ENCODE results near the gene PBRM1. TPM values are rescaled to one million over a fixed set of nuclear protein-coding genes. Genes with fewer than 3 reads are reported as not detected.
"Not testable (repeated sequence)": the region's sequence is repeated elsewhere in the genome, so short reads cannot be mapped to it uniquely, and the experiment has no call there.

The PBRM1 gene
- total and polyA plus RNA-seq, 4 donors, result 6.9 to 73.8 (median 36.4) TPM

- 82 to 89% methylated on average over 3 of the region's 3 CpGs for WGBS, 2 donors
- no peaks in the 10 kb centered on the region for H3K9me3 ChIP-seq (ENCODE audit: control insufficient read depth, low read length)
- intact Hi-C loops (cut with DNase I), result loop anchor here in 1 of 2 donors (5.0 kb wide), 1 partner anchor 216 kb away; the partner anchor contains the start of gene STIMATE
- H3K27me3 ChIP-seq (ENCODE audit: control insufficient read depth in 1 of 2, insufficient read depth in 2 of 2, low read length in 1 of 2), result no peaks in the 10 kb centered on the region
- H3K4me1 ChIP-seq (ENCODE audit: control insufficient read depth in 1 of 2, insufficient read depth in 2 of 2, low read length in 2 of 2), result peaks cover 0 to 3% of the 10 kb centered on the region in 2 donors
- no peak for DNase-seq
- H3K27ac ChIP-seq (ENCODE audit: low read depth in 1 of 2, low read length in 2 of 2), result no peak overlapping the region
- H3K4me3 ChIP-seq (ENCODE audit: low read length in 2 of 2), result no peak overlapping the region
- peaks cover 2 to 5% of the 10 kb centered on the region in 2 donors for H3K36me3 ChIP-seq (ENCODE audit: control insufficient read depth in 1 of 2, insufficient read depth in 2 of 2, low read length in 1 of 2)
- ATAC-seq (ENCODE audit: low FRiP score), result no peak
Observed at GRCh38 chr3:52681596-52681995, 4.1 kb downstream of the PBRM1 start.

- 65 to 80% methylated on average over 1 of the region's 1 CpG for WGBS, 2 donors
- Histone ChIP-seq H3K27me3 (ENCODE audit: control insufficient read depth in 1 of 2, insufficient read depth in 2 of 2, low read length in 1 of 2) (no peaks in the 10 kb centered on the region), H3K4me1 (ENCODE audit: control insufficient read depth in 1 of 2, insufficient read depth in 2 of 2, low read length in 2 of 2) (peaks cover 0 to 3% of the 10 kb centered on the region in 2 donors), H3K4me3 (ENCODE audit: low read length in 2 of 2) (no peak overlapping the region), H3K36me3 (ENCODE audit: control insufficient read depth in 1 of 2, insufficient read depth in 2 of 2, low read length in 1 of 2) (peaks cover 2 to 5% of the 10 kb centered on the region in 2 donors), H3K27ac (ENCODE audit: low read depth in 1 of 2, low read length in 2 of 2) (no peak overlapping the region), H3K9me3 (ENCODE audit: control insufficient read depth, low read length) (no peaks in the 10 kb centered on the region)
- no peak for DNase-seq
- ATAC-seq (ENCODE audit: low FRiP score), result no peak
- intact Hi-C loops (cut with DNase I), result loop anchor here in 1 of 2 donors (5.0 kb wide), 1 partner anchor 217 kb away; the partner anchor contains the start of gene STIMATE
Observed at GRCh38 chr3:52679811-52680210, 5.9 kb downstream of the PBRM1 start.

GRCh38 chr3:52679199-52679538 lies 6.5 kb downstream of the PBRM1 start:
- peaks cover 2 to 5% of the 10 kb centered on the region in 2 donors for H3K36me3 ChIP-seq (ENCODE audit: control insufficient read depth in 1 of 2, insufficient read depth in 2 of 2, low read length in 1 of 2)
- DNase-seq (no peak), ATAC-seq (ENCODE audit: low FRiP score) (no peak)
- no peak overlapping the region for H3K27ac ChIP-seq (ENCODE audit: low read depth in 1 of 2, low read length in 2 of 2)
- 91 to 95% methylated on average over 3 of the region's 3 CpGs for WGBS, 2 donors
- intact Hi-C loops (cut with DNase I), result no loop called here
- peaks cover 0 to 3% of the 10 kb centered on the region in 2 donors for H3K4me1 ChIP-seq (ENCODE audit: control insufficient read depth in 1 of 2, insufficient read depth in 2 of 2, low read length in 2 of 2)
- H3K27me3 ChIP-seq (ENCODE audit: control insufficient read depth in 1 of 2, insufficient read depth in 2 of 2, low read length in 1 of 2), result no peaks in the 10 kb centered on the region
- no peaks in the 10 kb centered on the region for H3K9me3 ChIP-seq (ENCODE audit: control insufficient read depth, low read length)
- H3K4me3 ChIP-seq (ENCODE audit: low read length in 2 of 2), result no peak overlapping the region

DNA sequence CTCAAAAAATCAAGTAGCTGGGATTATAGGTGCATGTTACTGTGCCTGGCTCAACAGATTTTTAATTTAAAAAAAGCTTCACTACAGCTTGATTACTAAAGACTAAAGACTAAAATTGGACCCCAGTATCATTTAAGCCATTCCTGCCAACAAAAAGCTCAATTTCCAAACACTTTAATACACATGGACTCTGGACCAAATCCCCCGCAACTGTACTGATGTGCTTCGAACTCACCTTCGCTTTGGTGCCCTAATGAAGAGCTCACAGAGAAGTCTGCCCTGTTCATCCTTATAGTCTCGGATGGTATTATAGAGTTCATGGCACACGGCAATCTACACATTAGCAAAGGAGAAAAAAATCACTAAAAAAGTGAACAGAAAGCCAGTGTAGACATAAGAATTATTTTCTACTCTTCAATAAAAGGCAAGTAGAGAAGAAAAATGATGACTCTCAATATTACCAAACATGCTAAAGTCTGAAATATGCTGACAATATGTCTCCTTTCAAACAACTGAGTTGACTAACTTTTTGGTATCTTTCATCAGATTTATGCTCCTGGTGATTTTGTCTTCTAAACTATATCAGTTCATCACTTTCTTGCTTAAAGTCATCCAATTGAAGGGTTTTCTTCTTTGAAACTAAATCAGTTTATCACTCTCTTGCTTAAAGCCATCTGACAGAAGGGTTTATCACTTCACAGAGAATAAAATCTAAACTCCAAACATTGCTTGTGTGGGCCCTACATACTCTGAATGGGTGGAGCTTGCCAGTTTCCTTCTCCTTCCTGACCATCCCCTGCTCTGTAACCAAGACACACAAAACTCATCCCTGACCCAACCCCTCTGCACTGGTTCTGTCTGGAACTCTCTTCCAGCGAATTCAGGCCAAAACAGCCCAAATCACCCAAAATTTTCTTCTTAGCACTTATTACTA lies 7.2 kb downstream of the PBRM1 start:
- H3K36me3 ChIP-seq (ENCODE audit: control insufficient read depth in 1 of 2, insufficient read depth in 2 of 2, low read length in 1 of 2), result peaks cover 2 to 5% of the 10 kb centered on the region in 2 donors
- DNase-seq (no peak), ATAC-seq (ENCODE audit: low FRiP score) (no peak)
- WGBS, 2 donors, result 96% methylated on average over 6 of the region's 6 CpGs
- H3K4me1 ChIP-seq (ENCODE audit: control insufficient read depth in 1 of 2, insufficient read depth in 2 of 2, low read length in 2 of 2), result peaks cover 0 to 3% of the 10 kb centered on the region in 2 donors
- no peaks in the 10 kb centered on the region for H3K9me3 ChIP-seq (ENCODE audit: control insufficient read depth, low read length)
- intact Hi-C loops (cut with DNase I), result no loop called here
- no peaks in the 10 kb centered on the region for H3K27me3 ChIP-seq (ENCODE audit: control insufficient read depth in 1 of 2, insufficient read depth in 2 of 2, low read length in 1 of 2)
- H3K27ac ChIP-seq (ENCODE audit: low read depth in 1 of 2, low read length in 2 of 2), result no peak overlapping the region
- no peak overlapping the region for H3K4me3 ChIP-seq (ENCODE audit: low read length in 2 of 2)

DNA sequence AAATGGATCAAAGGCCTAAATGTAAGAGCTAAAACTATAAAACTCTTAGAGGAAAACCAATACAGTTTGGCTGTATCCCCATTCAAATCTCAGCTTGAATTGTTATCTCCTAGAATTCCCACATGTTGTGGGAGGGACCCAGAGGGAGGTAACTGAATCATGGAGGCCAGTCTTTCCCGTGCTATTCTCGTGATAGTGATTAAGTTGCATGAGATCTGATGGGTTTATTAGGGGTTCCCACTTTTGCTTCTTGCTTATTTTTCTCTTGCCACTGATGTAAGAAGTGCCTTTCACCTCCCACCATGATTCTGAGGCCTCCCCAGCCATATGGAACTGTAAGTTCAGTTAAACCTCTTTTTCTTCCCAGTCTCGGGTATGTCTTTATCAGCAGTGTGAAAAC lies 9.5 kb downstream of the PBRM1 start:
- H3K27me3 ChIP-seq (ENCODE audit: control insufficient read depth in 1 of 2, insufficient read depth in 2 of 2, low read length in 1 of 2); H3K27ac ChIP-seq (ENCODE audit: low read depth in 1 of 2, low read length in 2 of 2); DNase-seq; H3K4me1 ChIP-seq (ENCODE audit: control insufficient read depth in 1 of 2, insufficient read depth in 2 of 2, low read length in 2 of 2); H3K36me3 ChIP-seq (ENCODE audit: control insufficient read depth in 1 of 2, insufficient read depth in 2 of 2, low read length in 1 of 2); ATAC-seq (ENCODE audit: low FRiP score); H3K4me3 ChIP-seq (ENCODE audit: low read length in 2 of 2); intact Hi-C loops (cut with DNase I); H3K9me3 ChIP-seq (ENCODE audit: control insufficient read depth, low read length): not testable (repeated sequence)
- 68 to 73% methylated on average over 3 of the region's 3 CpGs for WGBS, 2 donors

DNA sequence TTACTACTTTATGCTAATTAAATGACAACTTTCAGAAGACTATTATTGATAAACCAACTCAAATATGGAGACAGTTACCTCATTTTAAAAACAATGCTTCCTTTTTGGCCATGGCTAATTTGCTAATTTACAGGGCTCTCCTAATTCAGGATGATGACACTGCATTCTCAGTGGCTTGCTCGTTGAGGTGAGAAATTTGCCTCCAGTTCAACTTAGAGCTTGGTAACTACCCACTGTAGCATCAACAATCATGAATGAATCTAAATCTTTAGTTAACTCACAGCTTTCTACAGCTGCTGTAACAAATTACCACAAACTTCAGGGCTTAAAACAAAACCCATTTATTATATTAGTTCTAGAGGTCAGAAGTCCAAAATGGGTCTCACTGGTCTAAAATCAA lies 14.0 kb downstream of the PBRM1 start:
- Histone ChIP-seq H3K9me3 (ENCODE audit: control insufficient read depth, low read length) (no peaks in the 10 kb centered on the region), H3K4me1 (ENCODE audit: control insufficient read depth in 1 of 2, insufficient read depth in 2 of 2, low read length in 2 of 2) (no peaks in the 10 kb centered on the region), H3K4me3 (ENCODE audit: low read length in 2 of 2) (no peak overlapping the region), H3K36me3 (ENCODE audit: control insufficient read depth in 1 of 2, insufficient read depth in 2 of 2, low read length in 1 of 2) (no peaks in the 10 kb centered on the region), H3K27me3 (ENCODE audit: control insufficient read depth in 1 of 2, insufficient read depth in 2 of 2, low read length in 1 of 2) (no peaks in the 10 kb centered on the region), H3K27ac (ENCODE audit: low read depth in 1 of 2, low read length in 2 of 2) (peak overlapping the region; percentile 19 to 80)
- 61 to 68% methylated on average over 1 of the region's 1 CpG for WGBS, 2 donors
- ATAC-seq (ENCODE audit: low FRiP score), result no peak
- no peak for DNase-seq
- intact Hi-C loops (cut with DNase I), result no loop called here

DNA sequence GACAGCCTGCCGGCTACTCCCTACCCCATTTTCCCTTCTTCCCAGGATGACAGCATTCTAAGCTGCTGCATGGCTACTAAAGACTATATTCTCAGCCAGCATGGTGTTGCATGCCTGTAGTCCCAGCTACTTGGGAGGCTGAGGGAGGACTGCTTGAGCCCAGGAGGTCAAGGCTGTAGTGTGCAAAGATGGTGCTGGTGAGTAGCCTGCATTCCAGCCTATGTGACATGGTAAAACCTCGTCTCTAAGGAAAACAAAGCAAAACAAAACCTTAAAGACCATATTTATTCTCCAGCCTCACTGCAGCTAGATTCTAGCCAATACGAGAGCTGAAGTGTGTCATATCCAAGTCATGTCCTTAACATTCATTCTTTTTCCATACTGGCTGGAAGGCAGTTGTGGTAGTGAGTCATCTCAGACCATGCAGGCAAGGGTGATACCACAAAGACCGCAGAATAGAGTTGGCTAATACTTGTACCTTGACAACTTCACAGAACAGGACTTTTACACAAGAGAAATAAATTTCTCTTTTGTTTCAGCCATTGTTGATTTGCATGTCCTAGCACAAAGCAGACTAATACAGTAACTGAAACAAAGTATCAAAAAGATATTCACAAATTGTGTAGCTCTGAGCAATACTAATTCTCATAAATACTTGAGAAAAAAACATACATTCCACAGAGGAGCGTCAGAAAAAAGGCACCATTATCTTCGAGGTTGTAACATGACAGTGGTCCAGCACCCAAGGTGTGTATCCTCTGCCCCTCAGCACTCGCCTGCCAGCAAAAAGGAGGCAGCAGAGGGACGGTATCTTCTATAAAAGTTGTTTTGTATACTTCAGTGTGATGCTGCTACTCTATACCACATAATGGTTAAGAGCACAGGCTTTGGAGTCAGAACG lies 14.8 kb downstream of the PBRM1 start:
- H3K4me3 ChIP-seq (ENCODE audit: low read length in 2 of 2), result no peak overlapping the region
- DNase-seq, result peak in 1 of 2 donors; percentile 54
- no peaks in the 10 kb centered on the region for H3K9me3 ChIP-seq (ENCODE audit: control insufficient read depth, low read length)
- H3K27ac ChIP-seq (ENCODE audit: low read depth in 1 of 2, low read length in 2 of 2), result peak overlapping the region; percentile 82 to 94
- ATAC-seq (ENCODE audit: low FRiP score), result peak; percentile 82
- H3K4me1 ChIP-seq (ENCODE audit: control insufficient read depth in 1 of 2, insufficient read depth in 2 of 2, low read length in 2 of 2), result no peaks in the 10 kb centered on the region
- H3K27me3 ChIP-seq (ENCODE audit: control insufficient read depth in 1 of 2, insufficient read depth in 2 of 2, low read length in 1 of 2), result no peaks in the 10 kb centered on the region
- H3K36me3 ChIP-seq (ENCODE audit: control insufficient read depth in 1 of 2, insufficient read depth in 2 of 2, low read length in 1 of 2), result no peaks in the 10 kb centered on the region
- WGBS, 2 donors, result 51 to 53% methylated on average over 9 of the region's 9 CpGs
- intact Hi-C loops (cut with DNase I), result no loop called here

GRCh38 chr3:52663098-52663497 lies 22.6 kb downstream of the PBRM1 start:
- ATAC-seq (ENCODE audit: low FRiP score), result no peak
- Histone ChIP-seq H3K27me3 (ENCODE audit: control insufficient read depth in 1 of 2, insufficient read depth in 2 of 2, low read length in 1 of 2) (no peaks in the 10 kb centered on the region), H3K4me3 (ENCODE audit: low read length in 2 of 2) (no peak overlapping the region), H3K36me3 (ENCODE audit: control insufficient read depth in 1 of 2, insufficient read depth in 2 of 2, low read length in 1 of 2) (peaks cover 4 to 6% of the 10 kb centered on the region in 2 donors), H3K27ac (ENCODE audit: low read depth in 1 of 2, low read length in 2 of 2) (no peak overlapping the region), H3K9me3 (ENCODE audit: control insufficient read depth, low read length) (no peaks in the 10 kb centered on the region), H3K4me1 (ENCODE audit: control insufficient read depth in 1 of 2, insufficient read depth in 2 of 2, low read length in 2 of 2) (no peaks in the 10 kb centered on the region)
- no peak for DNase-seq
- 89 to 96% methylated on average over 3 of the region's 3 CpGs for WGBS, 2 donors
- intact Hi-C loops (cut with DNase I), result no loop called here

Measured in aorta (tissue), 5 donors.